HG03064 (cell line): ENCODE results near the gene ARHGAP32.
"Not testable (repeated sequence)": the region's sequence is repeated elsewhere in the genome, so short reads cannot be mapped to it uniquely, and the experiment has no call there.

Experiments
- ATAC-seq: cut with Tn5 transposase; IDR thresholded peaks from one replicate; pipeline ENCODE4 v1.9.1; 2021; ENCODE audit warnings: low read depth; ENCODE audit not compliant: unreplicated experiment

ARHGAP32 gene

GRCh38 chr11:129204150-129204838 lies 12.2 kb upstream of the ARHGAP32 start:
- no peak for ATAC-seq

- ATAC-seq: no peak
Measured at GRCh38 chr11:129202646-129203045, 10.5 kb upstream of the ARHGAP32 start.

GRCh38 chr11:129195682-129196081 lies 3.6 kb upstream of the ARHGAP32 start:
- ATAC-seq: no peak

GRCh38 chr11:129191649-129192048 lies 476 bp downstream of the ARHGAP32 start:
- ATAC-seq: no peak

GRCh38 chr11:129190087-129190486 lies 2.0 kb downstream of the ARHGAP32 start:
- no peak for ATAC-seq

GRCh38 chr11:129189646-129190045 lies 2.5 kb downstream of the ARHGAP32 start:
- no peak for ATAC-seq

- ATAC-seq: not testable (repeated sequence)
Measured at GRCh38 chr11:129185082-129185481, 7.0 kb downstream of the ARHGAP32 start.

GRCh38 chr11:129184581-129184980 lies 7.5 kb downstream of the ARHGAP32 start:
- no peak for ATAC-seq

- no peak for ATAC-seq
Measured at GRCh38 chr11:129167315-129167714, 24.8 kb downstream of the ARHGAP32 start.

GRCh38 chr11:129163714-129164164 lies 28.4 kb downstream of the ARHGAP32 start:
- no peak for ATAC-seq

- ATAC-seq: not testable (repeated sequence)
Measured at GRCh38 chr11:129157080-129157479, 35.0 kb downstream of the ARHGAP32 start.

GRCh38 chr11:129155745-129156144 lies 36.4 kb downstream of the ARHGAP32 start:
- ATAC-seq: no peak

- ATAC-seq: no peak
Measured at GRCh38 chr11:129148487-129148886, 43.6 kb downstream of the ARHGAP32 start.

- ATAC-seq: no peak
Measured at GRCh38 chr11:129146191-129146590, 45.9 kb downstream of the ARHGAP32 start.

GRCh38 chr11:129145276-129145675 lies 46.8 kb downstream of the ARHGAP32 start:
- no peak for ATAC-seq

GRCh38 chr11:129144256-129144655 lies 47.9 kb downstream of the ARHGAP32 start:
- no peak for ATAC-seq

GRCh38 chr11:129143335-129143734 lies 48.8 kb downstream of the ARHGAP32 start:
- no peak for ATAC-seq

- no peak for ATAC-seq
Measured at GRCh38 chr11:129141748-129142523, 50.2 kb downstream of the ARHGAP32 start.

- no peak for ATAC-seq
Measured at GRCh38 chr11:129131316-129131715, 60.8 kb downstream of the ARHGAP32 start.

GRCh38 chr11:129128881-129129620 lies 63.1 kb downstream of the ARHGAP32 start:
- ATAC-seq: not testable (repeated sequence)

GRCh38 chr11:129119036-129119435 lies 73.1 kb downstream of the ARHGAP32 start:
- no peak for ATAC-seq
